CD4-positive, alpha-beta T cell treated with Interleukin-12 subunit alpha and Interleukin-12 subunit beta, for 1 hour (primary cell): ENCODE results near the gene CACNB2.
"Not testable (repeated sequence)": the region's sequence is repeated elsewhere in the genome, so short reads cannot be mapped to it uniquely, and the experiment has no call there.

Experiments used
- DNase-seq: peaks from one replicate; pipeline ENCODE4 v3.0.0-alpha.2; 2020

Gene CACNB2

DNA sequence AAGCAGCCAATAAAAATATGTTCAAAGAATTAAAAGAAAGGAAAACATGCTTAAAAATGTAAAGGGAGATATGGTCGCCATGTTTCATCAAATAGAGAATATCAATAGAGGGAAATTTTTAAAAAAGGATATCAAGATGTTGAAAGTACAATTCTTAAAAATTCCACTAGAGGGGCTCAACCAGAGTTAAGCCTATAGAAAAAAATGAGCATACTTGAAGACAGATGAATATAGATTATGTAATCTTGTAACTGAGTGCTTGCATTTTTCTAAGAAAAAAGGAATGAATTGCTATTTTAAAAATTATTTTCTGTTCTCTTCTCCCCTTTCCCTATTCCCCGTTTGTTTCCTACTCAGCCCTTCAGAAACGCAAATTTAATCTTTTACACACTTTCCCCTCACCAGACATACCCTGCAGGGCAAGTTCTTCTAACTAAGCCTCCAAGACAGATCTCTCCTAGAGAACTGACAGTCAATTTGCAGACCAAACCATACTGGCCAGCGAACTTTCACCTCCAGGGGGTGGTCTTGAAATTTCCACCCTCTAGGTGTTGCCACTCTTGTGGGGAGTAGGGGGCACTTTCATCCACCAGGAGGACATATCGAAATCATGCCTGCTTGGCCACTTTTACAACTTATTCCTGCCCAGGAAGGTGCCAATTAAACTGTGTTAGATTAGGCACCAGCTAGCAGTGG is 443.5 kb downstream of the CACNB2 start:
- DNase-seq = no peak

DNA sequence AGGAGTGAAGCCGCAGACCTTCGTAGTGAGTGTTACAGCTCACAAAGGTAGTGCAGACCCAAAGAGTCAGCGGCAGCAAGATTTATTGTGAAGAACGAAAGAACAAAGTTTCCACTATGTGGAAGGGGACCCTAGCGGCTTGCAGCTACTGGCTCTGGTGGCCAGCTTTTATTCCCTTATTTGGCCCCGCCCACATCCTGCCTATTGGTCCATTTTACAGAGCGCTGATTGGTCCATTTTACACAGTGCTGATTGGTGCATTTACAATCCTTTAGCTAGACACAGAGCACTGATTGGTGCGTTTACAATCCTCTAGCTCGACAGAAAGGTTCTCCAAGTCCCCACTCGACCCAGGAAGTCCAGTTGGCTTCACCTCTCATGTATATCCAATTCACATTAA is 446.4 kb downstream of the CACNB2 start:
- DNase-seq = not testable (repeated sequence)

DNA sequence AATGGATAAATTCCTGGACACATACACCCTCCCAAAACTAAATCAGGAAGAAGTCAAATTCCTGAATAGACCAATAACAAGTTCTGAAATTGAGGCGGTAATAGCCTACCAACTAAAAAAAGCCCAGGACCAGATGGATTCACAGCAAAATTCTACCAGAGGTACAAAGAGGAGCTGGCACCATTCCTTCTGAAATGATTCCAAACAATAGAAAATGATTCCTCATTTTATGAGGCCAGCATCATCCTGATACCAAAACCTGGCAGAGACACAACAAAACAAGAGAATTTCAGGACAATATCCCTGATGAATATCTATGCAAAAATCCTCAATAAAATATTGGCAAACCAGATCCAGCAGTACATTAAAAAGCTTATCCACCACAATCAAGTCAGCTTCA is 450.9 kb downstream of the CACNB2 start:
- DNase-seq = not testable (repeated sequence)
